Activated CD8-positive, alpha-beta memory T cell treated with anti-CD3 and anti-CD28 coated beads for 24 hours (primary cell): Measurements from ENCODE around the gene IFNAR1.
"Not testable (repeated sequence)": the region's sequence is repeated elsewhere in the genome, so short reads cannot be mapped to it uniquely, and the experiment has no call there.

Experiments used
- DNase-seq: peaks from one replicate; pipeline ENCODE4 v3.0.0-alpha.2; 2020

The IFNAR1 gene

GRCh38 chr21:33350676-33351075 is 25.9 kb downstream of the IFNAR1 start:
- no peak for DNase-seq

GRCh38 chr21:33355355-33355754 is 30.6 kb downstream of the IFNAR1 start:
- no peak for DNase-seq

GRCh38 chr21:33355996-33356395 is 31.2 kb downstream of the IFNAR1 start:
- DNase-seq = no peak

- no peak for DNase-seq
These were observed 32.4 kb downstream of the IFNAR1 start for GRCh38 chr21:33357177-33357576.

- DNase-seq = no peak
These were observed 34.7 kb downstream of the IFNAR1 start for GRCh38 chr21:33359446-33359845.

GRCh38 chr21:33360281-33360680 is 35.5 kb downstream of the IFNAR1 start:
- DNase-seq = no peak

GRCh38 chr21:33360881-33361602 is 36.3 kb downstream of the IFNAR1 start:
- DNase-seq = peak; percentile 97

GRCh38 chr21:33362044-33362555 is 37.3 kb downstream of the IFNAR1 start:
- peak; percentile 78 for DNase-seq

GRCh38 chr21:33363911-33364609 is 39.3 kb downstream of the IFNAR1 start:
- not testable (repeated sequence) for DNase-seq

GRCh38 chr21:33364830-33365229 is 40.1 kb downstream of the IFNAR1 start:
- DNase-seq = no peak

- no peak for DNase-seq
These were observed 42.7 kb downstream of the IFNAR1 start for GRCh38 chr21:33367309-33367973.

GRCh38 chr21:33368124-33368523 is 43.4 kb downstream of the IFNAR1 start:
- DNase-seq = no peak

- no peak for DNase-seq
These were observed 43.8 kb downstream of the IFNAR1 start for GRCh38 chr21:33368576-33368975.

- DNase-seq = no peak
These were observed 44.8 kb downstream of the IFNAR1 start for GRCh38 chr21:33369586-33369985.

- DNase-seq = no peak
These were observed 45.5 kb downstream of the IFNAR1 start for GRCh38 chr21:33370305-33370704.

- DNase-seq = no peak
These were observed 46.6 kb downstream of the IFNAR1 start for GRCh38 chr21:33371366-33371765.

- no peak for DNase-seq
These were observed 47.8 kb downstream of the IFNAR1 start for GRCh38 chr21:33372582-33372981.

GRCh38 chr21:33373451-33373850 is 48.7 kb downstream of the IFNAR1 start:
- no peak for DNase-seq

- no peak for DNase-seq
These were observed 49.3 kb downstream of the IFNAR1 start for GRCh38 chr21:33374080-33374449.

GRCh38 chr21:33374450-33375096 is 49.8 kb downstream of the IFNAR1 start:
- DNase-seq = no peak

- DNase-seq = no peak
These were observed 50.4 kb downstream of the IFNAR1 start for GRCh38 chr21:33375101-33375644.

GRCh38 chr21:33377221-33377920 is 52.6 kb downstream of the IFNAR1 start:
- DNase-seq = no peak
